IgD-negative memory B cell (primary cell): ENCODE results near the gene SLC12A7. TPM values are rescaled to one million over a fixed set of nuclear protein-coding genes. Genes with fewer than 3 reads are reported as not detected.
A peak's percentile ranks its signal among the peaks of the same experiment; 100 is the strongest.
"Not testable (repeated sequence)": the region's sequence is repeated elsewhere in the genome, so short reads cannot be mapped to it uniquely, and the experiment has no call there.

Source experiments
- H3K27ac Mint-ChIP-seq, 3 donors: one replicate each; pipeline ENCODE4 v1.8.0; 2020 to 2022; ENCODE audit warnings: mild to moderate bottlenecking in 3 of 3, mixed read lengths in 3 of 3, moderate library complexity in 1 of 3
- H3K27me3 Mint-ChIP-seq: one replicate; pipeline ENCODE4 v1.8.0; 2021; ENCODE audit warnings: mixed read lengths
- H3K36me3 Mint-ChIP-seq: one replicate; pipeline ENCODE4 v1.8.0; 2020; ENCODE audit warnings: mild to moderate bottlenecking, mixed read lengths
- H3K4me1 Mint-ChIP-seq, 3 donors: one replicate each; pipeline ENCODE4 v1.8.0; 2020 to 2022; ENCODE audit warnings: mixed read lengths in 3 of 3, mild to moderate bottlenecking in 1 of 3
- H3K4me3 Mint-ChIP-seq, 4 donors: one replicate each; pipeline ENCODE4 v1.8.0; 2020 to 2022; ENCODE audit warnings: mild to moderate bottlenecking in 4 of 4, mixed read lengths in 4 of 4, moderate library complexity in 3 of 4
- H3K9me3 Mint-ChIP-seq, 3 donors: one replicate each; pipeline ENCODE4 v1.8.0; 2020 to 2021; ENCODE audit warnings: mixed read lengths in 3 of 3, mild to moderate bottlenecking in 1 of 3
- polyA plus RNA-seq: library from polyadenylated mRNA; unstranded; fragments of 300-500 nt; fragmentation: Illumina TruSeq; gene quantifications from one replicate; pipeline ENCODE4 v1.2.3, GENCODE V29; 2021

The SLC12A7 gene
- polyA plus RNA-seq: 10.9 TPM

DNA sequence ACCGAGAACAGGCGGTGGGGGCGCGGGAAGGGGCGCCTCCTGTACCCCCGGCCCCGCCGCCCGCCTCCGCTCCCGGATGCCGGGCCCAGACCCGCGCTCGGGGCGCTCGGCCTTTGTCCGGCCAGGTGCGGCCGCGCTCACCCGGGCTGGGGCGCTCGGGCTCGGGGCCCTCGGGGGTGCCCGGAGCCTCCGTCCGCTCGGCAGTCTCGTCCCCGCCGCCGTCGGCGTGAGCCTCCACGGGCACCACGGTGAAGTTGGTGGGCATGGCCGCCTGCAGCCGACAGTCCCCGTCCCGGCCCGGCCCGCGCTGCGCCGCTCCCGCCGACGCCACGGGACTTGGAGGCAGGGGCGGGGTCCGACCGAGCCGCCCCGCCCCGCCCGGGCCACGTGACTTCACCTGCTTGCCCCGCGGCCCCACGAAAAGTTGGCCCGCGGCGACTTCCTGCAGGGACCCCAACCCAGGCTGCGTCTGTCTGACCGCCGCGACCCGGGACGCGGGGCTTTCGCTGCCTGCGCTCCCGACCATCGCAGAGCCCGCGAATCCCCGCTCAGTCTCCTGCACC is at the start of gene SLC12A7:
Gene SLC12A7, minus strand, starts transcription at position 337 of the 563 bp plus-strand sequence. Its CDS starts 72 bp downstream, at position 265.
- peaks cover 24% of the 10 kb centered on the region for H3K27me3 Mint-ChIP-seq

GRCh38 chr5:1161108-1161832 is 49.4 kb upstream of the SLC12A7 start:
- H3K4me3 Mint-ChIP-seq: no peak overlapping the region
- no peak overlapping the region for H3K27ac Mint-ChIP-seq
- H3K36me3 Mint-ChIP-seq: peaks cover 4% of the 10 kb centered on the region
- peaks cover 0 to 5% (median 4%) of the 10 kb centered on the region in 3 donors for H3K9me3 Mint-ChIP-seq
- peaks cover 13% of the 10 kb centered on the region for H3K27me3 Mint-ChIP-seq
- peaks cover 6 to 8% (median 7%) of the 10 kb centered on the region in 3 donors for H3K4me1 Mint-ChIP-seq

More for the DNA sequence above, at the start of gene SLC12A7:
- Mint-ChIP-seq H3K36me3 (no peaks in the 10 kb centered on the region), H3K4me1 (peaks cover 19 to 24% (median 22%) of the 10 kb centered on the region in 3 donors), H3K9me3 (no peaks in the 10 kb centered on the region), H3K4me3 (peak within 1 kb of the TSS; percentile 83 to 97 (median 95)), H3K27ac (peak within 1 kb of the TSS; percentile 53 to 93 (median 83))

- Mint-ChIP-seq H3K27me3 (peaks cover 13% of the 10 kb centered on the region), H3K4me3 (no peak overlapping the region), H3K4me1 (peaks cover 6 to 8% (median 7%) of the 10 kb centered on the region in 3 donors), H3K27ac (peak overlapping the region in 1 of 3 donors; percentile 6), H3K36me3 (peaks cover 4% of the 10 kb centered on the region), H3K9me3 (peaks cover 0 to 5% (median 4%) of the 10 kb centered on the region in 3 donors)
These were observed 48.0 kb upstream of the SLC12A7 start for GRCh38 chr5:1159774-1160406.

DNA sequence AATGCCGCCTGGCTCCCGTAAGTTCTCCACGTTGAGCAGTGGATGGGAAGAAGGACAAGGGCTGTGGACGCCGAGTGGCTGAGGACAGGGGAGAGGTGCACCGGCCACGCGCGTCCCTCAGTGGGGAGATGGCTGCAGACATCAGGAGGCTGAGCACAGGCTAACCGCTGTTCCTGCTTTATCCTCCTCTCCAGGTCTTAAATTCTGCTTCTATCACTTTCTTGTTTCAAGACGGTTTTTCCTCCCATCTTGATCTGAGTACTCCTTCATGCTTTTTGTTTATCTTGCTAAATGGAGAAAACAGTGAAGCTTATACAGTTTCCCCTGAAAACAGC is 47.4 kb upstream of the SLC12A7 start:
- Mint-ChIP-seq H3K27ac (peak overlapping the region in 1 of 3 donors; percentile 7), H3K36me3 (peaks cover 5% of the 10 kb centered on the region), H3K27me3 (peaks cover 15% of the 10 kb centered on the region), H3K9me3 (peaks cover 0 to 5% (median 4%) of the 10 kb centered on the region in 3 donors), H3K4me1 (peaks cover 6 to 10% (median 8%) of the 10 kb centered on the region in 3 donors), H3K4me3 (no peak overlapping the region)

GRCh38 chr5:1158647-1159340 is 46.9 kb upstream of the SLC12A7 start:
- H3K27me3 Mint-ChIP-seq: peaks cover 20% of the 10 kb centered on the region
- peak overlapping the region in 2 of 3 donors; percentile 7 to 84 for H3K27ac Mint-ChIP-seq
- H3K36me3 Mint-ChIP-seq: peaks cover 6% of the 10 kb centered on the region
- H3K4me3 Mint-ChIP-seq: peak overlapping the region in 2 of 4 donors; percentile 22 to 64
- H3K4me1 Mint-ChIP-seq: peaks cover 6 to 15% (median 13%) of the 10 kb centered on the region in 3 donors
- H3K9me3 Mint-ChIP-seq: peaks cover 0 to 5% (median 4%) of the 10 kb centered on the region in 3 donors

- Mint-ChIP-seq H3K4me1 (peaks cover 10 to 18% (median 17%) of the 10 kb centered on the region in 3 donors), H3K27me3 (peaks cover 20% of the 10 kb centered on the region), H3K27ac (peak overlapping the region in 1 of 3 donors; percentile 68), H3K4me3 (peak overlapping the region in 3 of 4 donors; percentile 13 to 64 (median 32))
- not testable (repeated sequence) for H3K36me3 Mint-ChIP-seq, H3K9me3 Mint-ChIP-seq
These were observed 45.7 kb upstream of the SLC12A7 start for GRCh38 chr5:1157461-1157986.

GRCh38 chr5:1156754-1157460 is 45.0 kb upstream of the SLC12A7 start:
- Mint-ChIP-seq H3K27ac (peak overlapping the region in 1 of 3 donors; percentile 35), H3K4me3 (peak overlapping the region in 3 of 4 donors; percentile 55 to 85 (median 55)), H3K9me3 (peaks cover 1 to 5% (median 4%) of the 10 kb centered on the region in 3 donors)

GRCh38 chr5:1156033-1156753 is 44.3 kb upstream of the SLC12A7 start:
- H3K9me3 Mint-ChIP-seq: peaks cover 1 to 5% (median 4%) of the 10 kb centered on the region in 3 donors
- H3K27me3 Mint-ChIP-seq: peaks cover 20% of the 10 kb centered on the region
- peaks cover 16 to 26% (median 24%) of the 10 kb centered on the region in 3 donors for H3K4me1 Mint-ChIP-seq
- peaks cover 4% of the 10 kb centered on the region for H3K36me3 Mint-ChIP-seq
- H3K27ac Mint-ChIP-seq: peak overlapping the region in 1 of 3 donors; percentile 35
- H3K4me3 Mint-ChIP-seq: peak overlapping the region in 3 of 4 donors; percentile 47 to 85 (median 55)

More at GRCh38 chr5:1156754-1157460, 45.0 kb upstream of the SLC12A7 start:
- Mint-ChIP-seq H3K36me3 (peaks cover 4% of the 10 kb centered on the region), H3K27me3 (peaks cover 20% of the 10 kb centered on the region), H3K4me1 (peaks cover 16 to 23% (median 22%) of the 10 kb centered on the region in 3 donors)

DNA sequence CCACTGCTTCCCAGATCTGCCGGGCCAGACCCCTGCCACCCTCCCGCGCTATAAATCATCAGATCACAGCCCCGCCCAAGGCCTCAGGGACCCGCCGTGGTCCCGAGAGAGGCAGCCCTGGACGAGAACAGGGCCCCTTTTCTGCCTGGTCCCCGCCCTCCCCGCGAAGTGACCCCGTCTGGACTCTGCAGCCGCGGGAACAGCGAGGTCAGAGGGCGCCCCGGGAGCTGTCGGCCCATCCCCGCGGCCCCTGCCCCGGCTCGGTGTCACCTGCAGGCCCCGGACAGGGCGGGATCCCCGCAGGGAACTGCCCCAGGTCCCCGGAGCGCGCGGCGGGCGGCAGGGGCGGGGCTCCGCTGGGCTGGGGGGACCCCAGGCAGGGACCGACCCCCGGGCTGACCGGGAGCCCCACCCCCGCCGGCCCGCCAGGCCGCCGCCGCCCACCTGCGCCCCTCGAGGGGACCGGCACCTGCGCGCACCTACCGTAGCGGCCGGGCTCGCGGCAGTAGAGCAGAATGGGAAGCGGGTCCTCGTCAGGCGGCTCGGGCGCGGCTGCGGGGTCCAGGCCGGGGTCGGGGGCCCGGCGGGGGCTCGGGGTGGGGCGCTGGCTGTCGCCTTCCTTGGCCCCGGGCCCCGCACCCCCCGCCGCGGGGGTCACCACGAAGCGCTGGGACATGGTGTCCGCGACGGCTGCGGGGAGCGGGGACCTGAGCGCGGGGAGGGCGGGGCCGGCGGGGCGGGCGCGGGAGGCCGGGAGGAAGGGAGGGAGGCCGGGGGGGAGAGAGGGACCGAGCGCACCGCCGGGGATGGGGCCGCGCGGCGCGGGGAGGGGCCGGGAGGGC is 43.5 kb upstream of the SLC12A7 start:
- H3K9me3 Mint-ChIP-seq: peaks cover 1 to 5% (median 4%) of the 10 kb centered on the region in 3 donors
- peaks cover 6% of the 10 kb centered on the region for H3K36me3 Mint-ChIP-seq
- H3K4me1 Mint-ChIP-seq: peaks cover 18 to 29% (median 28%) of the 10 kb centered on the region in 3 donors
- H3K4me3 Mint-ChIP-seq: peak overlapping the region in 3 of 4 donors; percentile 84 to 87 (median 85)
- H3K27me3 Mint-ChIP-seq: peaks cover 26% of the 10 kb centered on the region
- H3K27ac Mint-ChIP-seq: no peak overlapping the region

DNA sequence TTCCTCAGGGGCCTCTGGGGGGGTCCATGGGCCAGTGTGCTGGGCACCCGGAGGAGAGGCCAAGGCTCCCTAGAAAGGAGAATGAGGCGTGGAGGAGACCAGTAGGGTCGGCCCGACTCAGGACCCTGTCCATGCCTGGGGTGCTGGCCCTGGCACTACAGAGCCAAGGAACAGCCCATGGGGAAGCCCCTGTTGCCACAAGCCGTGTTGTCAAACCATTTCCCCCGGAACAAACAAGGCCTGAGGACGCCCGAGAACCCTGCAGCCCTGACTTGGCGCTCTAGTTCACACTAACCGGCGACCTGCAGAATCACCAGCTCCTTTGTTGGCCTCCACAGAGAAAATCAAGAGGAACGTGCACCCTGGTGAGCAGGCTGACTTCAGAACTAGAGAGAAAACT is 41.6 kb upstream of the SLC12A7 start:
- Mint-ChIP-seq H3K4me3 (peak overlapping the region; percentile 68 to 91 (median 82)), H3K36me3 (peaks cover 7% of the 10 kb centered on the region), H3K9me3 (peaks cover 1 to 5% (median 4%) of the 10 kb centered on the region in 3 donors), H3K4me1 (peaks cover 21 to 35% (median 30%) of the 10 kb centered on the region in 3 donors), H3K27me3 (peaks cover 22% of the 10 kb centered on the region), H3K27ac (peak overlapping the region; percentile 95 to 99 (median 98))

DNA sequence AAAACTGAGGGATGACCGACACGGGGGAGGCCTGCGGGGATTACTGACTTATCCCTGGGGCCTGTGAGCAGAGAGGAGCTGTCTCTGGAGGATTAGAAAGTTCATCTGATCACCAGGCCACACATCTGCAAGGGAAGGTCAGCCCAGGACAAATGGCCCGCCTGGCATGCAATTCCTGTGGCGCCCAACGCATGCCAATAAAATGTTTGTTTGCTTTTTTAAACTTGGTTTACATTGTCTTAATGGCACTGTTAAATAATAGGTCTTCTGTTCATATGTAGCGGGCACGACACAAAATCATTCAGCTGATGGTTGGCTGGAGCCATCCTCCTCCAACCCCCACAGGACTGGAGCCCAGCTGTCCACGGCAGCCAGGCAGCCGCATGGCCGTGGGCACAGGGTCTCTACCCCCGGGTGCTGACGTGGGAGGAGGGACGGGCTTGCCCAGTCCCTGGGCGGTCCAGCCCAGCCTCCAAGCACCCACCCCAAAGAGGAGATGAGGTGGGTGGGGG is 41.0 kb upstream of the SLC12A7 start:
- H3K27me3 Mint-ChIP-seq: peaks cover 22% of the 10 kb centered on the region
- H3K4me1 Mint-ChIP-seq: peaks cover 21 to 35% (median 29%) of the 10 kb centered on the region in 3 donors
- peak overlapping the region; percentile 95 to 99 (median 98) for H3K27ac Mint-ChIP-seq
- H3K36me3 Mint-ChIP-seq: peaks cover 6% of the 10 kb centered on the region
- H3K4me3 Mint-ChIP-seq: peak overlapping the region; percentile 68 to 91 (median 82)
- H3K9me3 Mint-ChIP-seq: peaks cover 1 to 4% (median 4%) of the 10 kb centered on the region in 3 donors

DNA sequence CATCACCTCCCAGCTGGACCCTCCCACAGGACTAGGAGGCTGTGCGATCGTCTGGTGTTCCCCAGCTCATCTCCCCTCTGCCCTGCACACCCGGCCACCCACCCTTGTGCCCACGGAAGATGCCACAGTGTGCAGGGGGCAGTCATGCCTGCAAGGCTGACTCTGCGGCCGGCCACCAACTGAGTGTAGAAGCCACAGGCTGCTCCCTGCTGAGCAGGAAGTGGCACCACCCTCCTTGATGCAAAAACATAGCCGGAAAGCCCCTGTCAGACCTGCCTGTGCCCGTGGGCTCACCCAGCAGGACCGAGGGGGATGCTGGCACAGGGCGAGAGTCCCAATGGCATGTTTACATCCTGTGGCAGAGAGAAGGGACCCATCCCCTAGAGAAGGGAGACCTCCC is 40.3 kb upstream of the SLC12A7 start:
- H3K9me3 Mint-ChIP-seq: peaks cover 0 to 1% (median 0%) of the 10 kb centered on the region in 3 donors
- H3K36me3 Mint-ChIP-seq: peaks cover 5% of the 10 kb centered on the region
- peaks cover 20% of the 10 kb centered on the region for H3K27me3 Mint-ChIP-seq
- peaks cover 21 to 34% (median 29%) of the 10 kb centered on the region in 3 donors for H3K4me1 Mint-ChIP-seq
- peak overlapping the region; percentile 68 to 91 (median 77) for H3K4me3 Mint-ChIP-seq
- peak overlapping the region; percentile 87 to 99 (median 98) for H3K27ac Mint-ChIP-seq
